GM18526 (cell line): ENCODE measurements around the gene MBOAT7.
"Not testable (repeated sequence)": the region's sequence is repeated elsewhere in the genome, so short reads cannot be mapped to it uniquely, and the experiment has no call there.

Experiments used
- POLR2A ChIP-seq: IDR thresholded peaks from 3 replicates; pipeline ENCODE4 v1.6.1; 2011; ENCODE audit not compliant: insufficient read length; ENCODE audit errors: extremely low read depth

Gene MBOAT7

DNA sequence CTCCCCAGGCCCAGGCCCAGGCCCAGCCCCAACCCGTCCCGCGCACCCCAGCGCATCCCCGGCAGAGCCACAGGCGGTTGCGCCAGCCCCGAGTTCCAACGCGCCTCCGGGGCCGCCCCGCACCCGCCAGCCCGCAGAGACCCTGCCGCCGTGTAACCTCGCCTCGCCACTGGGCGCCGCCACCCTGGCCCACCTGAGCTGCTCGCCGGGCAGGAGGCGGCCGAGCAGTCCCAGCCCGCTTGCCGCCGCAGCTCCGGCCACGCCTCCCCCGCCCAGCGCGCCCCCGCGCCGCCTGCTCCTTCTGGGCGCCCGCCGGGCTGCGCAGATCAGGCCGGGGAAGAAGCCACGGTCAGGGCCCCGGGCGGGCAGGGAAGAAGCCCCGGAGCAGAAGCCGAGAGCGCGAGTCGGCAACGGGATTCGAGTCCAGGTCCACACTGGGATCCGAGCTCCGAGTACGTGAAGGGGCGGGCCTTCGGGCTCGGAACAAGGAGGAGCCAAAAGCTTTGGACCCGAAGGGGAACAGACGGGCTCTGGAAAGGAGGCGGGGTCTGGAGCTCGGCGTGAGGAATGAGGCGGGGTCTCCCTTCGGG is at the start of gene MBOAT7:
Gene MBOAT7, minus strand, starts transcription at position 436 of the 590 bp plus-strand sequence. CDS start 1,072 bp downstream, outside the sequence.
- peak; percentile 59 for TF ChIP-seq POLR2A

- no peak for TF ChIP-seq POLR2A
Measured at GRCh38 chr19:54233941-54234340, 44.6 kb upstream of the MBOAT7 start.

DNA sequence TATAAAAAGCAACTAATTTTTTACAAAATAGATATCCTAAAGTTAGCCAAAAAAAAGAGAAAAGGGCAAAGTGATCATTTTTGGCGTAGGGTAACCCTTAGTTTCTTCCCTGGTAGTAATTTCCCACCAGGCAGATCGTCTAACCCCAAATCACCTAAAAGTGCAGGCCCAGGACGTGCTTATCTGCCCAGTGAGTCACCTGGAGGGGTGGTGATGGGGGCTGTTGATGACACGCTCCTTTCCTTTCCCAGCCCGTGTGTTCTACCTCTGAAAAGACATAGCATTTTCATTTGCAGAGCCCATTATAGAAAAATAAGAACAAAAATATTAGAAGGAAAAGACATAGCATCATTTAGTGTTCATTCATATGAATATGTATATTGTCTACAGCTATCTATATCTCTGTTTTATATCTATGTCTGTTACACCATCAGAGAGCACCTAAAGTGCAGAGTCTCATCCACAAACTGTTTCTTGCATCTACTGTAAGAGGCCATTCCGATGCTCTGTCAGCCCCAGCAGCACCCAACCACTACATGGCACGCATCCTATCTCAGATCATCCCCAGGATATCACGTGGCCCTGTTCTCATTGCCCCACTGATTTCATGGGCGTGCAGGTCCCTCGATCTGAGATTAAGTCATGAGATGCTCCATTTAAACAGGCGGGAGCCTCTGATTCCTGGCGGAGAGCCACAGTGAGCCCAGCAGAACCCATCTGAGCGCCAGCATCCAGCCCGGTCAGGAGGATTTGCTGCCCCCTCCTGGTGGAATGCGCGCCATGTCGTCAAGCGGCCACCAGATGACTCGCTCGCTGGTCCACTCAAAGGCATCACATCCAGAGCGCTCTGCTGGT is 41.9 kb upstream of the MBOAT7 start:
- TF ChIP-seq POLR2A, result no peak

- no peak for TF ChIP-seq POLR2A
Measured at GRCh38 chr19:54230031-54230430, 40.7 kb upstream of the MBOAT7 start.

- no peak for TF ChIP-seq POLR2A
Measured at GRCh38 chr19:54229146-54229545, 39.8 kb upstream of the MBOAT7 start.

- not testable (repeated sequence) for TF ChIP-seq POLR2A
Measured at GRCh38 chr19:54222474-54223276, 33.3 kb upstream of the MBOAT7 start, which contains the start of gene LILRB3. Gene LILRB3 (minus strand): TSS chr19:54223007. CDS start chr19:54222976, 31 bp downstream.

- TF ChIP-seq POLR2A, result no peak
Measured at GRCh38 chr19:54218960-54219661, 29.7 kb upstream of the MBOAT7 start.

- TF ChIP-seq POLR2A, result no peak
Measured at GRCh38 chr19:54218259-54218658, 28.9 kb upstream of the MBOAT7 start.

DNA sequence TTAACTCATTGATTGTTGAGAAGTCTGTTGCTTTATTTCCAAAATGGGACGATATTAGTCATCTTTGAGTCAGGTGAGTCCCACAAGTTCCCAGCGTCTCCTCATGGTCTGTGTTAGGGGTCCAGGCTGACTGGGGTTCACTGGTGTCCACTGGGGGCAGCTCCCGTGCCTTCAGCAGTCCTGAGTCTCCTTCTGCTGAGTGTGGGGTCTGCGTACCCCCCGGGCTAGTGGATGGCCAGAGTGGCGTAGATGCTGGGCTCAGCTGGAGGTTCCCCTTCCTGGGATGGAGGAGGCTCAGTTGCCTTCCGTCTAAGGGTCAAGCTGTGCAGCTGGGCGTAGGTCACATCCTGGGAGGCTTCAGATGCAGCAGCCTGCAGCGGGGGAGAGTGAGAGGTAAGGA is 27.5 kb upstream of the MBOAT7 start:
- no peak for TF ChIP-seq POLR2A

GRCh38 chr19:54211235-54211634 is 21.9 kb upstream of the MBOAT7 start:
- TF ChIP-seq POLR2A, result no peak

DNA sequence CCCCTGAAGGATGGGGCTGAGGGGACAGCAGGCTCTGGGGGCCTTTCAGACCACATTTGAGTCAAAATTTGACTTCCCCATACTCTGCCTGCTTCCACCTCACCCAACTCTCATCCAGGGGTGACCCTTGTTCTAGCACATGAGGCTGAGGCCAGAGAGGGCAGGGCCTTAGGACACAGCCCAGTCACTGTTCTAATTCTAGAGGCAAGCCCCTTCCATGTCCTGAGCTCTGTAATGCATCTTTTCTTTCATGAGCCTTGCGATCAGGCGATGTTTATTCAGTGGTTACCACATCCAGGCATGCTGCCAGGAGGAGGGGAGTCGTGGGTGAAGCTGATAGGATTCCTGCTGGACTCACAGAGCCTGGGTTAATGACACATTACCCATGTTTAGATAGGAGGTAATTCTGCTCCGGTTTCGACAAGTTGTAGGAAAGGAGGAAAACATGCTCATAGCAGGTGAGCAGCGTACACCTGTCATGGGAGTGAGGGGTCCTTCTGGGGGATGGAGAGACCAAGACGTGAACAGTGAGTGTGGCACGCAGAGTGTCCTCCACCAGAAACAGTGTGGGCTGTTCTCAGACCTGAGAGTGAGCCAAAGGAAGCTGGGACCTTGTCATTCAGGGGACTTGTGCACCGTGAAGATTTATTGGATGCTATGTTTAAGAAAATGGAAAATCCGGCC is 20.6 kb upstream of the MBOAT7 start:
- TF ChIP-seq POLR2A, result no peak

GRCh38 chr19:54209058-54209810 is 19.9 kb upstream of the MBOAT7 start:
- TF ChIP-seq POLR2A, result peak; percentile 25

- no peak for TF ChIP-seq POLR2A
Measured at GRCh38 chr19:54208784-54209057, 19.3 kb upstream of the MBOAT7 start.
